H9 (cell line): ENCODE results near the gene PCDHA4. TPM values are rescaled to one million over a fixed set of nuclear protein-coding genes. Genes with fewer than 3 reads are reported as not detected.

Experiments
- DNase-seq: peaks from one replicate; pipeline ENCODE4 v3.0.0-alpha.2; 2017
- H2AFZ ChIP-seq: one replicate; pipeline ENCODE4 v1.6.1; 2013; ENCODE audit warnings: mild to moderate bottlenecking, low read length, control low read depth, moderate library complexity
- H2AK5ac ChIP-seq: 2 replicates; pipeline ENCODE4 v1.6.1; 2013; ENCODE audit warnings: low read length, control low read depth, mixed read lengths; ENCODE audit not compliant: insufficient read length
- H2BK120ac ChIP-seq: one replicate; pipeline ENCODE4 v1.6.1; 2013; ENCODE audit warnings: low read depth, mild to moderate bottlenecking, low read length, control low read depth, inconsistent platforms; ENCODE audit not compliant: poor library complexity, severe bottlenecking
- H2BK12ac ChIP-seq: 2 replicates; pipeline ENCODE4 v1.6.1; 2013; ENCODE audit warnings: low read length, control low read depth, mixed read lengths, low read depth; ENCODE audit not compliant: insufficient read length
- H2BK15ac ChIP-seq: 2 replicates; pipeline ENCODE4 v1.6.1; 2013; ENCODE audit warnings: low read depth, low read length, control low read depth
- H2BK20ac ChIP-seq: one replicate; pipeline ENCODE4 v1.6.1; 2013; ENCODE audit warnings: low read depth, mild to moderate bottlenecking, low read length, control low read depth, inconsistent platforms; ENCODE audit not compliant: poor library complexity, severe bottlenecking
- H2BK5ac ChIP-seq: 2 replicates; pipeline ENCODE4 v1.6.1; 2013; ENCODE audit warnings: low read length, control low read depth, mixed read lengths; ENCODE audit not compliant: insufficient read length
- H3K14ac ChIP-seq: 2 replicates; pipeline ENCODE4 v1.6.1; 2013; ENCODE audit warnings: low read length, control low read depth; ENCODE audit not compliant: insufficient read depth
- H3K18ac ChIP-seq: 2 replicates; pipeline ENCODE4 v1.6.1; 2013; ENCODE audit warnings: low read depth, mild to moderate bottlenecking, mixed read lengths, low read length, control low read depth; ENCODE audit not compliant: insufficient read length
- H3K23ac ChIP-seq: 2 replicates; pipeline ENCODE4 v1.6.1; 2013; ENCODE audit warnings: low read length, control low read depth, mixed read lengths, low read depth; ENCODE audit not compliant: insufficient read length
- H3K23me2 ChIP-seq: 2 replicates; pipeline ENCODE4 v1.6.1; 2013; ENCODE audit warnings: low read depth, mild to moderate bottlenecking, mixed read lengths, low read length, control low read depth; ENCODE audit not compliant: insufficient read length, poor library complexity, severe bottlenecking
- H3K27ac ChIP-seq: 2 replicates; pipeline ENCODE4 v1.5.1; 2013; ENCODE audit warnings: low read length, control low read depth, mixed read lengths, low read depth; ENCODE audit not compliant: insufficient read length
- H3K27me3 ChIP-seq: 2 replicates; pipeline ENCODE4 v1.6.1; 2013; ENCODE audit warnings: low read length, control low read depth, inconsistent platforms; ENCODE audit not compliant: insufficient read depth
- H3K4ac ChIP-seq: 2 replicates; pipeline ENCODE4 v1.6.1; 2013; ENCODE audit warnings: low read depth, mild to moderate bottlenecking, control low read depth, inconsistent platforms, low read length, moderate library complexity
- H3K4me1 ChIP-seq: 2 replicates; pipeline ENCODE4 v1.6.1; 2013; ENCODE audit warnings: low read length, control low read depth, inconsistent platforms; ENCODE audit not compliant: insufficient read depth
- H3K4me2 ChIP-seq: 2 replicates; pipeline ENCODE4 v1.6.1; 2013; ENCODE audit warnings: low read length, control low read depth, mixed read lengths; ENCODE audit not compliant: insufficient read length, insufficient read depth
- H3K56ac ChIP-seq: 2 replicates; pipeline ENCODE4 v1.6.1; 2013; ENCODE audit warnings: low read depth, mild to moderate bottlenecking, mixed read lengths, low read length, control low read depth; ENCODE audit not compliant: insufficient read length
- H3K79me1 ChIP-seq: 2 replicates; pipeline ENCODE4 v1.6.1; 2013; ENCODE audit warnings: low read depth, mild to moderate bottlenecking, moderate library complexity, low read length, control low read depth, inconsistent platforms; ENCODE audit not compliant: insufficient read depth, poor library complexity, severe bottlenecking
- H3K79me2 ChIP-seq: 2 replicates; pipeline ENCODE4 v1.6.1; 2013; ENCODE audit warnings: low read length, control low read depth, inconsistent platforms; ENCODE audit not compliant: insufficient read depth
- H3K9ac ChIP-seq: 2 replicates; pipeline ENCODE4 v1.6.1; 2013; ENCODE audit warnings: low read length, control low read depth, mixed read lengths; ENCODE audit not compliant: insufficient read length; ENCODE audit errors: extremely low read depth
- H3K9me3 ChIP-seq: one replicate; pipeline ENCODE4 v1.6.1; 2013; ENCODE audit warnings: low read depth, low read length, inconsistent platforms; ENCODE audit not compliant: control insufficient read depth
- H3T11ph ChIP-seq: one replicate; pipeline ENCODE4 v1.6.1; 2013; ENCODE audit warnings: mild to moderate bottlenecking, low read length, control low read depth, inconsistent platforms
- H4K20me1 ChIP-seq: one replicate; pipeline ENCODE4 v1.6.1; 2013; ENCODE audit not compliant: control insufficient read depth, insufficient read length, insufficient read depth
- H4K5ac ChIP-seq: 2 replicates; pipeline ENCODE4 v1.6.1; 2013; ENCODE audit warnings: low read depth, mild to moderate bottlenecking, mixed read lengths, low read length, control low read depth; ENCODE audit not compliant: insufficient read length
- H4K8ac ChIP-seq: replicated peaks from 2 replicates; pipeline ENCODE4 v1.6.1; 2013; ENCODE audit warnings: low read length, control low read depth, mixed read lengths, low read depth; ENCODE audit not compliant: insufficient read length
- H4K91ac ChIP-seq: 2 replicates; pipeline ENCODE4 v1.6.1; 2013; ENCODE audit warnings: low read depth, mild to moderate bottlenecking, moderate library complexity, mixed read lengths, low read length, control low read depth; ENCODE audit not compliant: insufficient read length
- H3K27ac Mint-ChIP-seq, 3 experiments: 2 replicates in 2 of 3; 3 replicates in 1 of 3; pipeline ENCODE4 v1.8.0; 2020 to 2021; ENCODE audit warnings: mixed read lengths in 3 of 3, mild to moderate bottlenecking in 1 of 3, moderate library complexity in 1 of 3
- H3K27me3 Mint-ChIP-seq: 2 replicates; pipeline ENCODE4 v1.8.0; 2021; ENCODE audit warnings: low read depth, mild to moderate bottlenecking, moderate library complexity, mixed read lengths
- H3K36me3 Mint-ChIP-seq, 3 experiments: 2 replicates in 2 of 3; 3 replicates in 1 of 3; pipeline ENCODE4 v1.8.0; 2020 to 2021; ENCODE audit warnings: low read depth in 3 of 3, mixed read lengths in 3 of 3; ENCODE audit not compliant: insufficient read depth in 1 of 3
- H3K4me1 Mint-ChIP-seq, 2 experiments: 2 replicates each; pipeline ENCODE4 v1.8.0; 2020; ENCODE audit warnings: mixed read lengths in 2 of 2
- H3K4me3 Mint-ChIP-seq, 2 experiments: 2 replicates in 1 of 2; 3 replicates in 1 of 2; pipeline ENCODE4 v1.8.0; 2020 to 2021; ENCODE audit warnings: mild to moderate bottlenecking in 2 of 2, mixed read lengths in 2 of 2, moderate library complexity in 1 of 2
- H3K9me3 Mint-ChIP-seq, 2 experiments: 2 replicates in 1 of 2; 3 replicates in 1 of 2; pipeline ENCODE4 v1.8.0; 2020; ENCODE audit warnings: mild to moderate bottlenecking in 2 of 2, mixed read lengths in 2 of 2, moderate library complexity in 1 of 2
- WGBS: extraction: QIAGEN DNeasy Blood & Tissue Kit; methylation state at CpG from one replicate; pipeline ENCODE4 v1.1.7; 2013; ENCODE audit warnings: missing lambda C conversion rate, low lambda C conversion rate, mixed read lengths; ENCODE audit not compliant: insufficient read length; ENCODE audit errors: extremely low coverage; 5-methylcytosine and 5-hydroxymethylcytosine counted together
- total RNA-seq: library from RNA; stranded (reverse); gene quantifications from 2 replicates; pipeline ENCODE4 v1.2.1, GENCODE V29; 2021
- TF ChIP-seq, protein P1 (sequence below): fragments of 200-600 bp; sonication (generic); conservative IDR thresholded peaks from 3 replicates; pipeline ENCODE4 v1.8.0; 2021; ENCODE audit warnings: antibody characterized with exemption, mild to moderate bottlenecking

Gene PCDHA4
- total RNA-seq, 1 experiment from 2014 or later, result 3.5 TPM

- Histone ChIP-seq H2BK20ac (no peak overlapping the region), H2BK120ac (no peak overlapping the region), H3K79me2 (no peaks in the 10 kb centered on the region), H4K91ac (no peak overlapping the region), H2AK5ac (no peak overlapping the region), H3K23ac (no peak overlapping the region), H2BK15ac (no peak overlapping the region), H3K14ac (no peak overlapping the region), H3K4me2 (no peak overlapping the region), H3K56ac (no peak overlapping the region), H2BK12ac (no peak overlapping the region), H4K8ac (no peak overlapping the region), H3T11ph (no peak overlapping the region), H3K79me1 (no peaks in the 10 kb centered on the region), H3K4ac (no peak overlapping the region), H3K23me2 (no peaks in the 10 kb centered on the region), H4K20me1 (no peaks in the 10 kb centered on the region), H4K5ac (no peak overlapping the region), H2BK5ac (no peak overlapping the region), H2AFZ (no peak overlapping the region), H3K9me3 (peaks cover 22% of the 10 kb centered on the region), H3K27ac (no peak overlapping the region), H3K9ac (no peak overlapping the region), H3K27me3 (no peaks in the 10 kb centered on the region), H3K18ac (no peak overlapping the region), H3K4me1 (no peaks in the 10 kb centered on the region)
- no peak for DNase-seq
- H3K27me3 Mint-ChIP-seq, result peaks cover 1% of the 10 kb centered on the region
- H3K36me3 Mint-ChIP-seq, result peaks cover 9 to 16% (median 16%) of the 10 kb centered on the region in 3 experiments; a peak in 5 of 7 replicates
- peaks cover 85% of the 10 kb centered on the region in 2 experiments for H3K9me3 Mint-ChIP-seq
- TF ChIP-seq, protein P1, sequence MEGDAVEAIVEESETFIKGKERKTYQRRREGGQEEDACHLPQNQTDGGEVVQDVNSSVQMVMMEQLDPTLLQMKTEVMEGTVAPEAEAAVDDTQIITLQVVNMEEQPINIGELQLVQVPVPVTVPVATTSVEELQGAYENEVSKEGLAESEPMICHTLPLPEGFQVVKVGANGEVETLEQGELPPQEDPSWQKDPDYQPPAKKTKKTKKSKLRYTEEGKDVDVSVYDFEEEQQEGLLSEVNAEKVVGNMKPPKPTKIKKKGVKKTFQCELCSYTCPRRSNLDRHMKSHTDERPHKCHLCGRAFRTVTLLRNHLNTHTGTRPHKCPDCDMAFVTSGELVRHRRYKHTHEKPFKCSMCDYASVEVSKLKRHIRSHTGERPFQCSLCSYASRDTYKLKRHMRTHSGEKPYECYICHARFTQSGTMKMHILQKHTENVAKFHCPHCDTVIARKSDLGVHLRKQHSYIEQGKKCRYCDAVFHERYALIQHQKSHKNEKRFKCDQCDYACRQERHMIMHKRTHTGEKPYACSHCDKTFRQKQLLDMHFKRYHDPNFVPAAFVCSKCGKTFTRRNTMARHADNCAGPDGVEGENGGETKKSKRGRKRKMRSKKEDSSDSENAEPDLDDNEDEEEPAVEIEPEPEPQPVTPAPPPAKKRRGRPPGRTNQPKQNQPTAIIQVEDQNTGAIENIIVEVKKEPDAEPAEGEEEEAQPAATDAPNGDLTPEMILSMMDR, result no peak
- H3K27ac Mint-ChIP-seq, result no peak overlapping the region
- no peaks in the 10 kb centered on the region for H3K4me1 Mint-ChIP-seq
- WGBS, result no CpG with 5 or more reads among the region's 1 CpG
- H3K4me3 Mint-ChIP-seq, result no peak overlapping the region
Measured at GRCh38 chr5:140780512-140780911, 26.4 kb upstream of the PCDHA4 start.
